ENCODE data around the gene LY6G5C. TPM values are rescaled to one million over a fixed set of nuclear protein-coding genes. Genes with fewer than 3 reads are reported as not detected.

LY6G5C gene
- total RNA-seq, 4 donors from 2014 or later, result 1.0 to 4.4 (median 3.8) TPM; not detected in 1

DNA sequence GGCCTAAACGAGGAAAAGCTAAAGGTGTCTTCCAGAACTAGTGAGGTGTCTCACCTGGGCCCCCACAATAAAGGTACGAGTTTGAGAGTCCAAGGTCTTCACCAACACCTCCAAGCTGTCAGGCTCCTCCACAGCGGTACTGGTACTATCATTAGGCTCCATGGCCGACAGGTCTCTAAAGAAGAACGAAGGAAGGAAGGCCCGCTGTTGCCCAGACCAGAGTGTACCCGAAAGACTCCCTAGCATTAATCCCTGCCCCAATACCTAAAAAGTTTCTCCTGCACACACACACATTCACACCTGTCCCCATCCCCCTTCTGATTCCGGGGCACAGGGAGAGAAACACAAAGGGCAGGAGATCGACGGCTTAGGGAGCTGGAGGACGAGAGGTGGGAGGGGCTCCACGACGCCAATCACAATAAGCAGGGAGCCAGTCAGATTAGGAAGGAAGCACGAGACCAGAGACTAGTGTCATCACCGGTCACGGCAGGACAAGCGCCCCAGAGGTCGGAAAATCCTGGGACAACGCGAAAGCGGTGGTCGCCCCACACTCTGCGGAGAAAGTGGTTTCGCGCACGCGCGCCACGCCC lies 29.2 kb downstream of the LY6G5C start:
- Histone ChIP-seq H3K27me3 (no peaks in the 10 kb centered on the region), H3K4me3 (peak overlapping the region; percentile 56 to 84), H3K9me3 (no peaks in the 10 kb centered on the region), H3K36me3 (no peaks in the 10 kb centered on the region), H3K27ac (peak overlapping the region; percentile 95 to 99), H3K4me1 (peaks cover 0 to 3% of the 10 kb centered on the region in 2 donors)
- TF ChIP-seq POLR2A (IDR thresholded peaks at IDR 0.05) (no peak), CTCF (IDR thresholded peaks at IDR 0.05) (no peak)
- DNase-seq, result no peak
- intact Hi-C loops (cut with DNase I; ENCODE audit: low total_unique reads), result no loop called here

- Histone ChIP-seq H3K36me3 (no peaks in the 10 kb centered on the region), H3K27ac (no peak overlapping the region), H3K9me3 (no peaks in the 10 kb centered on the region), H3K4me3 (no peak overlapping the region), H3K27me3 (no peaks in the 10 kb centered on the region), H3K4me1 (no peaks in the 10 kb centered on the region)
- no peak for DNase-seq
- intact Hi-C loops (cut with DNase I; ENCODE audit: low total_unique reads), result no loop called here
- TF ChIP-seq CTCF (IDR thresholded peaks at IDR 0.05) (no peak), POLR2A (IDR thresholded peaks at IDR 0.05) (no peak)
Measured at GRCh38 chr6:31645325-31645724, 35.5 kb downstream of the LY6G5C start.

DNA sequence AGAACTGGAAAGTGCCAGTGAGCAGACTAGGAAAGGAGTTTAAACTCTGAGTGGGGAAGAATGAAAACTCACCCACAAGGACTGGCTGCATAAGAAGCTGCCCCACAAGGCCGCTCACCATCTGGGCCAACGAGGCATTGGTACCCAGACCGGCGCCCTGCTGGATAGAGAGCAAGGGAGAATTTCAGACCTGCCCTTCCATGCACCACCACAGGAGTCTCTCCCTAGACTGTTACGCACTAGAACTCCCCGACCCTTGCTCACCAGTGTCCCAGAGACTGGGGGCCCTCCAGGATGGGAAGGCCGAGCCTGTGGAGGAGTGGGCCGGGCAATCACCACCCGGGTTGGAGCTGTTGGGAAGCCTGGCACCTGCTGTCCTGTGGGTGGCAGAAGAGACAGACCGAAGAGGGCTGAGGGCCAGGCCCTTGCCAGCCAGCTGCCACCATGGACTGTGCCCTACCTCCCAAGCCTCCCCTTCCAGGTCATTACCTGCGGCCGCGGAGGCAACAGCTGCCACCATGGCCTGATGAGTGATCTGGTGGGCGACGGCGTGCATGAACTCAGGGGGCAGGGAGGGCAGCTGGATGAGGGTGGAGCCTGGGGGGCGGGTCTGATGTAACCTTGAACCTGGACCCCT lies 36.9 kb downstream of the LY6G5C start:
- H3K27ac ChIP-seq, result no peak overlapping the region
- DNase-seq, result no peak
- no peaks in the 10 kb centered on the region for H3K36me3 ChIP-seq
- no peaks in the 10 kb centered on the region for H3K4me1 ChIP-seq
- no peak overlapping the region for H3K4me3 ChIP-seq
- H3K27me3 ChIP-seq, result no peaks in the 10 kb centered on the region
- intact Hi-C loops (cut with DNase I; ENCODE audit: low total_unique reads), result no loop called here
- no peaks in the 10 kb centered on the region for H3K9me3 ChIP-seq
- TF ChIP-seq POLR2A (IDR thresholded peaks at IDR 0.05), result no peak
- no peak for TF ChIP-seq CTCF (IDR thresholded peaks at IDR 0.05)

DNA sequence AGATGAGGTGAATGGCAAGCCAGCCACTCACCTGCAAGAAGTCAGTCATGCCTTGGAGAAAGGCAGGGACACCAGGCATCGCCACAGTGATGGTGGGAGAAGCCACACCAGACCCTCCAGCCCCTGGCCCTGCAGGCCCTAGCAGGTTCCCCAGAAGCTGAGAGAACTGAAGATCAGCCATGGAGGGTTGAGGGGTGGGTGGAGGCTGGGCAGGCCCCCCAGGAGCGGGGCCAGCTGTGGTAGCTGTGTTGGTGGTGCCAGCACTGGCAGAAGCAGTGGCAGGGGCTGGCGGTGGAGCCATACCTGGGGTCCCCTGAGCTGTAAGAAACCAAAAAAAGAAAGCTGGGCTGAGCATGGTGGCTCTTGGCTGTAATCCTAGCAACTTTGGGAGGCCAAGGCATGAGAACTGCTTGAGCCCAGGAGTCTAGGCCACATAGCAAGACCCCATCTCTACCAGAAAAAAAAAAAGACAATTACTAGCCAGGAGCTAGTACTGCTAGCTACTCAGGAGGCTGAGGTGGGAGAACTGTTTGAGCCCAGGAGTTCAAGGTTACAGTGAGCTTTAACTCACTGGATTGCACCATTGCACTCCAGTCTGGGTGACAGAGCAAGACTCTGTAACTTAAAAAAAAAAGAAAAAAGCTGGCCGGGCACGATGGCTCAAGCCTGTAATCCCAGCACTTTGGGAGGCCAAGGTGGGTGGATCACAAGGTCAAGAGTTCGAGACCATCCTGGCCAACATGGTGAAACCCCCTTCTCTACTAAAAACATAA lies 37.9 kb downstream of the LY6G5C start:
- no peak overlapping the region for H3K27ac ChIP-seq
- H3K9me3 ChIP-seq, result no peaks in the 10 kb centered on the region
- no peaks in the 10 kb centered on the region for H3K36me3 ChIP-seq
- no peaks in the 10 kb centered on the region for H3K4me1 ChIP-seq
- no peak for TF ChIP-seq POLR2A (IDR thresholded peaks at IDR 0.05)
- no peak for TF ChIP-seq CTCF (IDR thresholded peaks at IDR 0.05)
- intact Hi-C loops (cut with DNase I; ENCODE audit: low total_unique reads), result no loop called here
- H3K4me3 ChIP-seq, result no peak overlapping the region
- no peaks in the 10 kb centered on the region for H3K27me3 ChIP-seq
- DNase-seq, result no peak

DNA sequence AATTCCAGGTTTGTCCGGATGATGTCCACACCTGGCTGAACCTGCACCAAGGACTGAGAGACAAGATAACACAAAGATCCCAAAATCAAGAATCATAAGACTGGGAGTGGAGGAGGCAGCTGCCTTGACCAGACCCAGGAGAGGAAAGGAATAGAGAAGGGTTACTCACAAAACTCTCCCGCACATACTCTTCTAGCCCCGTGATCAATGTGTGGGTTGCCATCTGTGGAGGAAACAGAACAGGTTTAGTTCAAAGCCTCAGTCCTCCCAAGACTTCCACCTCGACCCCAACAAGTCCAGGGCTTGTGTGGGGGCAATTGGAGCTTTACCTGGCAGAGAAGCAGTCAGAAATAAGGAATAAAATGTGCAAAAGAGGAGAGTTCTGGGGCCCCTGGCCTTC lies 39.5 kb downstream of the LY6G5C start:
- H3K27ac ChIP-seq, result no peak overlapping the region
- intact Hi-C loops (cut with DNase I; ENCODE audit: low total_unique reads), result no loop called here
- no peaks in the 10 kb centered on the region for H3K36me3 ChIP-seq
- no peak for DNase-seq
- H3K9me3 ChIP-seq, result no peaks in the 10 kb centered on the region
- no peak overlapping the region for H3K4me3 ChIP-seq
- H3K4me1 ChIP-seq, result no peaks in the 10 kb centered on the region
- no peaks in the 10 kb centered on the region for H3K27me3 ChIP-seq
- TF ChIP-seq POLR2A (IDR thresholded peaks at IDR 0.05), result no peak
- no peak for TF ChIP-seq CTCF (IDR thresholded peaks at IDR 0.05)
